ENCODE measurements around the gene PACS2. TPM values are rescaled to one million over a fixed set of nuclear protein-coding genes. Genes with fewer than 3 reads are reported as not detected.

The PACS2 gene
- total and polyA plus RNA-seq, 2 of the 8 experiments (the other 6 are each of a cell fraction or from before 2014, with no cell fraction given), result 38.0 to 62.8 TPM

DNA sequence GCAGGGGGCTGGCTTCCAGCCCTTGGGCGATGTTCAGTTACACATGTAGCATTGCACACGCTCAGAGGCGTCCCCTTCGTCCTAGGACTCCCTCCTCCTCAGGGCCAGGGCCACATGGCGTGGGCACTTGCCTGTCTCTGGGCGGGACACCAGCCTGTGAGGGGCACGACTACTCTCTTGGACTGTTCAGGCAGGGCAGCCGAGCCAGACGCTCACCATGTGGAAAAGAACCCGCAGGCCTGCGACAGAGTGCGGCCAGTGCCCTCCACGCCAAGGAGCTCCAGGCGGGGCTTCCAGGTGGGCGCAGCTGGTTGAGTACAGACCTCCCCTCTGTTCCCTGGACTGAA, 126.0 kb downstream of the PACS2 start:
- no peak overlapping the region for H3K4ac ChIP-seq (replicated peaks; ENCODE audit: insufficient read length, low read depth, low read length)
- H2BK15ac ChIP-seq (ENCODE audit: low read length), result no peak overlapping the region
- FAIRE-seq (no peak), DNase-seq (ENCODE audit: low read depth in 1 of 2, low spot score in 2 of 2) (no peak)
- H3K4me1 ChIP-seq (replicated peaks in 1 of 4; ENCODE audit: control insufficient read depth in 3 of 4, insufficient read depth in 4 of 4, low read length in 3 of 4), result peaks cover 0 to 3% (median 0%) of the 10 kb centered on the region in 4 experiments; a peak in 2 of 7 replicates
- H3K23ac ChIP-seq (ENCODE audit: insufficient read length), result no peak overlapping the region
- no peak overlapping the region for H2BK120ac ChIP-seq (replicated peaks; ENCODE audit: low read depth, low read length)
- H4K8ac ChIP-seq (ENCODE audit: extremely low read depth, insufficient read depth, low read length), result no peak overlapping the region; the same call in 1 of the 2 replicates
- no peaks in the 10 kb centered on the region for H3K27me3 ChIP-seq (replicated peaks in 1 of 4; ENCODE audit: control insufficient read depth in 3 of 4, extremely low read depth in 1 of 4, insufficient read depth in 3 of 4, low read length in 3 of 4)
- no peak overlapping the region for H3K14ac ChIP-seq (ENCODE audit: insufficient read length)
- H3K4me2 ChIP-seq (ENCODE audit: insufficient read depth in 1 of 2, low read depth in 2 of 2, low read length in 2 of 2), result no peak overlapping the region
- WGBS, 2 experiments (ENCODE audit: extremely low coverage in 1 of 2, insufficient coverage in 1 of 2, insufficient read length in 1 of 2, insufficient replicate concordance in 2 of 2, low coverage in 1 of 2, low lambda C conversion rate in 2 of 2, missing lambda C conversion rate in 1 of 2), result 95% methylated on average over 15 of the region's 15 CpGs; no CpG with 5 or more reads in 1 of the 2 experiments
- no peak overlapping the region for H2BK5ac ChIP-seq (ENCODE audit: low read depth, low read length)
- peaks cover 0 to 10% (median 2%) of the 10 kb centered on the region in 4 experiments; a peak in 4 of 8 replicates for H3K36me3 ChIP-seq (ENCODE audit: control insufficient read depth in 2 of 4, insufficient read depth in 4 of 4, low read length in 3 of 4)
- H3K56ac ChIP-seq (replicated peaks; ENCODE audit: insufficient read length, low read depth, low read length), result no peak overlapping the region
- ChIA-PET CTCF (ENCODE audit: partially characterized antibody) (interaction anchor here (1.1 kb wide), 1 partner anchor 31 kb away, joined by 4 read pairs; no protein-coding TSS in a partner anchor), POLR2A (ENCODE audit: partially characterized antibody) (interaction anchor here (1.5 to 2.6 kb wide), 3 partner anchors 10 to 30 kb away, joined by 3 to 10 read pairs (median 3); no protein-coding TSS in a partner anchor)
- no peak overlapping the region for H2BK12ac ChIP-seq (ENCODE audit: low read depth, low read length)
- no peak overlapping the region for H4K91ac ChIP-seq (replicated peaks; ENCODE audit: insufficient read length, low read length)
- no peak overlapping the region for H2BK20ac ChIP-seq (ENCODE audit: low read length)
- no peak overlapping the region for H2AFZ ChIP-seq (ENCODE audit: low read length)
- H3K79me2 ChIP-seq (ENCODE audit: control insufficient read depth in 1 of 2, insufficient read depth in 2 of 2, low read length in 2 of 2), result peaks cover 5 to 38% of the 10 kb centered on the region in 2 experiments
- no peaks in the 10 kb centered on the region for H3K9me3 ChIP-seq (ENCODE audit: insufficient read depth in 2 of 2, low read depth in 1 of 2, low read length in 1 of 2)
- peaks cover 33% of the 10 kb centered on the region for H3K79me1 ChIP-seq (ENCODE audit: low read depth, low read length)
- no peak overlapping the region for H3K4me3 ChIP-seq (ENCODE audit: extremely low read depth in 1 of 4, insufficient read depth in 2 of 4, low read depth in 3 of 4, low read length in 4 of 4)
- no peak overlapping the region for H3K18ac ChIP-seq (ENCODE audit: extremely low read depth, low read length)
- H3K23me2 ChIP-seq (ENCODE audit: low read depth, low read length), result no peaks in the 10 kb centered on the region
- H4K5ac ChIP-seq (ENCODE audit: insufficient read length, low read depth, low read length), result no peak overlapping the region
- H2AK5ac ChIP-seq (ENCODE audit: low read depth, low read length), result no peak overlapping the region
- H4K20me1 ChIP-seq (replicated peaks in 1 of 2; ENCODE audit: control insufficient read depth in 1 of 2, insufficient read depth in 2 of 2, low read length in 2 of 2), result peaks cover 39 to 50% of the 10 kb centered on the region in 2 experiments
- no peak overlapping the region for H3K27ac ChIP-seq (ENCODE audit: low read depth, low read length)
- no peak overlapping the region for H3K9ac ChIP-seq (replicated peaks in 1 of 4; ENCODE audit: extremely low read depth in 1 of 4, low read depth in 3 of 4, low read length in 3 of 4)
- no peak for TF ChIP-seq ASH2L (IDR thresholded peaks at IDR 0.05; ENCODE audit: low read length)
- no peak for TF ChIP-seq EP300 (IDR thresholded peaks at IDR 0.05; ENCODE audit: borderline replicate concordance in 1 of 2, low read depth in 2 of 2, low read length in 2 of 2)
- TF ChIP-seq RFX5 (IDR thresholded peaks at IDR 0.05; ENCODE audit: borderline replicate concordance, low read depth, low read length), result no peak
- TF ChIP-seq CBX5 (IDR thresholded peaks at IDR 0.05; ENCODE audit: low read depth, low read length), result no peak
- no peak for TF ChIP-seq SIN3A (conservative IDR thresholded peaks at IDR 0.05 in 1 of 2, IDR thresholded peaks at IDR 0.05 in 1 of 2; ENCODE audit: low read depth in 1 of 2, low read length in 2 of 2)
- TF ChIP-seq, protein P1, sequence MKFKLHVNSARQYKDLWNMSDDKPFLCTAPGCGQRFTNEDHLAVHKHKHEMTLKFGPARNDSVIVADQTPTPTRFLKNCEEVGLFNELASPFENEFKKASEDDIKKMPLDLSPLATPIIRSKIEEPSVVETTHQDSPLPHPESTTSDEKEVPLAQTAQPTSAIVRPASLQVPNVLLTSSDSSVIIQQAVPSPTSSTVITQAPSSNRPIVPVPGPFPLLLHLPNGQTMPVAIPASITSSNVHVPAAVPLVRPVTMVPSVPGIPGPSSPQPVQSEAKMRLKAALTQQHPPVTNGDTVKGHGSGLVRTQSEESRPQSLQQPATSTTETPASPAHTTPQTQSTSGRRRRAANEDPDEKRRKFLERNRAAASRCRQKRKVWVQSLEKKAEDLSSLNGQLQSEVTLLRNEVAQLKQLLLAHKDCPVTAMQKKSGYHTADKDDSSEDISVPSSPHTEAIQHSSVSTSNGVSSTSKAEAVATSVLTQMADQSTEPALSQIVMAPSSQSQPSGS (IDR thresholded peaks at IDR 0.05; ENCODE audit: low read length), result no peak
- TF ChIP-seq KDM1A (IDR thresholded peaks at IDR 0.05; ENCODE audit: borderline replicate concordance, low read length), result no peak
- TF ChIP-seq ZNF274 (IDR thresholded peaks at IDR 0.05; ENCODE audit: borderline replicate concordance, extremely low read depth, low read length), result no peak

Measured in H1 (cell line).